ENCODE measurements around the gene CFAP299. TPM values are rescaled to one million over a fixed set of nuclear protein-coding genes. Genes with fewer than 3 reads are reported as not detected.
"Not testable (repeated sequence)": the region's sequence is repeated elsewhere in the genome, so short reads cannot be mapped to it uniquely, and the experiment has no call there.

The CFAP299 gene
- total and polyA plus RNA-seq, 2 of the 8 experiments (the other 6 are each of a cell fraction or from before 2014, with no cell fraction given): not detected

DNA sequence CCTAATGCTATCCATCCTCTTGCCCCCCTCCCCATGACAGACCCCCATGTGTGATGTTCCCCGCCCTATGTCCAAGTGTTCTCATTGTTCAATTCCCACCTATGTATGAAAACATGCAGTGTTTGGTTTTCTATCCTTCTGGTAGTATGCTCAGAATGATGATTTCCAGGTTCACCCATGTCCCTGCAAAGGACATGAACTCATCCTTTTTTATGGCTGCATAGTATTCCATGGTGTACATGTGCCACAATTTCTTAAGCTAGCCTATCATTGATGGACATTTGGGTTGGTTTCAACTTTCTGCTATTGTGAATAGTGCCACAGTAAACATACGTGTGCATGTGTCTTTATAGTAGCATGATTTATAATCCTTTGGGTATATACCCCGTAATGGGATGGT is 334.6 kb downstream of the CFAP299 start:
- H3K79me1 ChIP-seq (ENCODE audit: low read depth, low read length); H3K23me2 ChIP-seq (ENCODE audit: low read depth, low read length); H3K9ac ChIP-seq (replicated peaks in 1 of 4; ENCODE audit: extremely low read depth in 1 of 4, low read depth in 3 of 4, low read length in 3 of 4); H3K56ac ChIP-seq (replicated peaks; ENCODE audit: insufficient read length, low read depth, low read length); H4K5ac ChIP-seq (ENCODE audit: insufficient read length, low read depth, low read length); H4K20me1 ChIP-seq (replicated peaks in 1 of 2; ENCODE audit: control insufficient read depth in 1 of 2, insufficient read depth in 2 of 2, low read length in 2 of 2); H3K18ac ChIP-seq (ENCODE audit: extremely low read depth, low read length); H4K8ac ChIP-seq (ENCODE audit: extremely low read depth, insufficient read depth, low read length); POLR2A ChIA-PET (ENCODE audit: partially characterized antibody); H3K36me3 ChIP-seq (ENCODE audit: control insufficient read depth in 2 of 4, insufficient read depth in 4 of 4, low read length in 3 of 4); H2BK15ac ChIP-seq (ENCODE audit: low read length); H3K9me3 ChIP-seq (ENCODE audit: insufficient read depth in 2 of 2, low read depth in 1 of 2, low read length in 1 of 2); H2BK5ac ChIP-seq (ENCODE audit: low read depth, low read length); H3K79me2 ChIP-seq (ENCODE audit: control insufficient read depth in 1 of 2, insufficient read depth in 2 of 2, low read length in 2 of 2); H3K23ac ChIP-seq (ENCODE audit: insufficient read length); H3K4me1 ChIP-seq (replicated peaks in 1 of 4; ENCODE audit: control insufficient read depth in 3 of 4, insufficient read depth in 4 of 4, low read length in 3 of 4); H3K4ac ChIP-seq (replicated peaks; ENCODE audit: insufficient read length, low read depth, low read length); H3K14ac ChIP-seq (ENCODE audit: insufficient read length); H2BK12ac ChIP-seq (ENCODE audit: low read depth, low read length); DNase-seq (ENCODE audit: low read depth in 1 of 2, low spot score in 2 of 2); H2BK120ac ChIP-seq (replicated peaks; ENCODE audit: low read depth, low read length); CTCF ChIA-PET (ENCODE audit: partially characterized antibody); H2BK20ac ChIP-seq (ENCODE audit: low read length); H4K91ac ChIP-seq (replicated peaks; ENCODE audit: insufficient read length, low read length); H3K4me2 ChIP-seq (ENCODE audit: insufficient read depth in 1 of 2, low read depth in 2 of 2, low read length in 2 of 2); H3K27ac ChIP-seq (ENCODE audit: low read depth, low read length); H3K4me3 ChIP-seq (ENCODE audit: extremely low read depth in 1 of 4, insufficient read depth in 2 of 4, low read depth in 3 of 4, low read length in 4 of 4); FAIRE-seq; H2AK5ac ChIP-seq (ENCODE audit: low read depth, low read length); H3K27me3 ChIP-seq (replicated peaks in 1 of 4; ENCODE audit: control insufficient read depth in 3 of 4, extremely low read depth in 1 of 4, insufficient read depth in 3 of 4, low read length in 3 of 4); H2AFZ ChIP-seq (ENCODE audit: low read length): not testable (repeated sequence)
- WGBS, 2 experiments (ENCODE audit: extremely low coverage in 1 of 2, insufficient coverage in 1 of 2, insufficient read length in 1 of 2, insufficient replicate concordance in 2 of 2, low coverage in 1 of 2, low lambda C conversion rate in 2 of 2, missing lambda C conversion rate in 1 of 2): 95% methylated on average over 3 of the region's 3 CpGs; no CpG with 5 or more reads in 1 of the 2 experiments
